Smooth muscle cell (in vitro differentiated cells): ENCODE data around the gene HSD17B12. TPM values are rescaled to one million over a fixed set of nuclear protein-coding genes. Genes with fewer than 3 reads are reported as not detected.

Source experiments
- DNase-seq: peaks from one replicate; lab custom pipeline; 2025; ENCODE audit not compliant: unreplicated experiment; lab: John Stamatoyannopoulos, UW
- H2AFZ ChIP-seq: fragments of 200-600 bp; sonication (generic); 2 replicates; pipeline ENCODE4 v1.6.0; 2016; ENCODE audit warnings: antibody characterized with exemption, low read depth, mild to moderate bottlenecking
- H3F3A ChIP-seq: fragments of 200-600 bp; sonication (generic); 2 replicates; pipeline ENCODE4 v1.6.0; 2017; ENCODE audit warnings: antibody characterized with exemption, low read depth
- H3K27ac ChIP-seq: fragments of 200-600 bp; sonication (generic); 2 replicates; pipeline ENCODE4 v1.5.1; 2016; ENCODE audit warnings: low read depth, mild to moderate bottlenecking
- H3K27me3 ChIP-seq: fragments of 200-600 bp; sonication (generic); 2 replicates; pipeline ENCODE4 v1.6.1; 2016; ENCODE audit warnings: low read depth, mild to moderate bottlenecking
- H3K36me3 ChIP-seq: fragments of 200-600 bp; sonication (generic); 2 replicates; pipeline ENCODE4 v1.5.1; 2016; ENCODE audit warnings: low read depth
- H3K4me1 ChIP-seq: fragments of 200-600 bp; sonication (generic); 2 replicates; pipeline ENCODE4 v1.5.1; 2016; ENCODE audit warnings: low read depth
- H3K4me2 ChIP-seq: fragments of 200-600 bp; sonication (generic); 2 replicates; pipeline ENCODE4 v1.6.0; 2016; ENCODE audit warnings: mild to moderate bottlenecking
- H3K4me3 ChIP-seq: fragments of 200-600 bp; sonication (generic); 2 replicates; pipeline ENCODE4 v1.5.1; 2016; ENCODE audit warnings: mild to moderate bottlenecking
- H3K79me2 ChIP-seq: fragments of 200-600 bp; sonication (generic); 2 replicates; pipeline ENCODE4 v1.6.0; 2016; ENCODE audit warnings: low read depth, mild to moderate bottlenecking
- H3K9ac ChIP-seq: fragments of 200-600 bp; sonication (generic); 2 replicates; pipeline ENCODE4 v1.6.0; 2016; ENCODE audit warnings: low read depth
- H3K9me3 ChIP-seq: fragments of 200-600 bp; sonication (generic); replicated peaks from 2 replicates; pipeline ENCODE4 v1.5.1; 2016; ENCODE audit warnings: low read depth
- H4K20me1 ChIP-seq: fragments of 200-600 bp; sonication (generic); 2 replicates; pipeline ENCODE4 v1.6.0; 2016; ENCODE audit warnings: low read depth
- CTCF ChIP-seq: fragments of 200-600 bp; sonication (generic); IDR thresholded peaks from 2 replicates; pipeline ENCODE4 v1.5.1; 2017; ENCODE audit warnings: borderline replicate concordance, mild to moderate bottlenecking, antibody characterized with exemption; ENCODE audit not compliant: insufficient read depth, poor library complexity, severe bottlenecking
- WGBS: methylation state at CpG from one replicate; pipeline ENCODE4 v1.1.7; 2016; ENCODE audit warnings: low lambda C conversion rate; 5-methylcytosine and 5-hydroxymethylcytosine counted together
- polyA plus RNA-seq: library from polyadenylated mRNA; unstranded; fragments of >200 nt; fragmentation: Nextera tagmentation; extraction: Ambion mirVana; gene quantifications from 2 replicates; pipeline ENCODE4 v1.2.1, GENCODE V29; 2016
- total RNA-seq: library from RNA; depleted of rRNA; stranded (reverse); fragments of >200 nt; gene quantifications from 2 replicates; pipeline ENCODE4 v1.2.3, GENCODE V29; 2014

Gene HSD17B12
- total and polyA plus RNA-seq, 2 experiments from 2014 or later, result 74.8 to 111 TPM

GRCh38 chr11:43772733-43773132 lies 92.2 kb downstream of the HSD17B12 start:
- H3K27me3 ChIP-seq, result no peaks in the 10 kb centered on the region
- no peak overlapping the region for H3K4me3 ChIP-seq
- no peaks in the 10 kb centered on the region for H3F3A ChIP-seq
- no peaks in the 10 kb centered on the region for H3K36me3 ChIP-seq
- no peak for DNase-seq
- 96% methylated on average over 7 of the region's 7 CpGs for WGBS
- no peaks in the 10 kb centered on the region for H4K20me1 ChIP-seq
- no peak overlapping the region for H3K27ac ChIP-seq
- no peak overlapping the region for H2AFZ ChIP-seq
- no peaks in the 10 kb centered on the region for H3K9me3 ChIP-seq
- H3K4me1 ChIP-seq, result no peaks in the 10 kb centered on the region
- H3K79me2 ChIP-seq, result peaks cover 10% of the 10 kb centered on the region
- TF ChIP-seq CTCF, result no peak
- no peak overlapping the region for H3K4me2 ChIP-seq
- H3K9ac ChIP-seq, result no peak overlapping the region

GRCh38 chr11:43774786-43775185 lies 94.2 kb downstream of the HSD17B12 start:
- no peak for TF ChIP-seq CTCF
- Histone ChIP-seq H3K9me3 (no peaks in the 10 kb centered on the region), H3K4me3 (no peak overlapping the region), H2AFZ (no peak overlapping the region), H3K4me1 (no peaks in the 10 kb centered on the region), H3K79me2 (peaks cover 7% of the 10 kb centered on the region), H3F3A (no peaks in the 10 kb centered on the region), H3K36me3 (no peaks in the 10 kb centered on the region), H4K20me1 (no peaks in the 10 kb centered on the region), H3K4me2 (no peak overlapping the region), H3K27ac (no peak overlapping the region), H3K9ac (no peak overlapping the region), H3K27me3 (no peaks in the 10 kb centered on the region)
- 100% methylated on average over 2 of the region's 2 CpGs for WGBS
- no peak for DNase-seq

- TF ChIP-seq CTCF, result no peak
- DNase-seq, result no peak
- Histone ChIP-seq H3K4me2 (no peak overlapping the region), H3F3A (peaks cover 4% of the 10 kb centered on the region), H3K4me3 (no peak overlapping the region), H3K4me1 (no peaks in the 10 kb centered on the region), H3K36me3 (peaks cover 11% of the 10 kb centered on the region), H2AFZ (no peak overlapping the region), H3K9ac (no peak overlapping the region), H3K9me3 (peaks cover 3% of the 10 kb centered on the region), H4K20me1 (no peaks in the 10 kb centered on the region), H3K79me2 (peaks cover 21% of the 10 kb centered on the region), H3K27ac (no peak overlapping the region), H3K27me3 (no peaks in the 10 kb centered on the region)
- WGBS, result 96% methylated on average over 2 of the region's 2 CpGs
Observed at GRCh38 chr11:43779306-43779705, 98.8 kb downstream of the HSD17B12 start.

- H3K27me3 ChIP-seq, result no peaks in the 10 kb centered on the region
- H3F3A ChIP-seq, result peaks cover 4% of the 10 kb centered on the region
- peaks cover 3% of the 10 kb centered on the region for H3K9me3 ChIP-seq
- H2AFZ ChIP-seq, result no peak overlapping the region
- H3K27ac ChIP-seq, result no peak overlapping the region
- no peak for DNase-seq
- WGBS, result 78% methylated on average over 1 of the region's 1 CpG
- peaks cover 18% of the 10 kb centered on the region for H3K36me3 ChIP-seq
- peaks cover 21% of the 10 kb centered on the region for H3K79me2 ChIP-seq
- no peak overlapping the region for H3K9ac ChIP-seq
- no peak overlapping the region for H3K4me3 ChIP-seq
- H3K4me2 ChIP-seq, result no peak overlapping the region
- no peak for TF ChIP-seq CTCF
- H4K20me1 ChIP-seq, result no peaks in the 10 kb centered on the region
- H3K4me1 ChIP-seq, result no peaks in the 10 kb centered on the region
Observed at GRCh38 chr11:43784301-43784700, 103.8 kb downstream of the HSD17B12 start.
